A673 (cell line): ENCODE measurements around the gene GMCL2. TPM values are rescaled to one million over a fixed set of nuclear protein-coding genes. Genes with fewer than 3 reads are reported as not detected.

ENCODE experiments used
- BruUV-seq: library from RNA; stranded (reverse); fragments of 400-500 nt; replicated peaks from 2 replicates; lab custom pipeline; 2021; lab: Mats Ljungman, UMichigan
- CTCF ChIA-PET: fragments of 300-600 bp; sonication (Branson Sonifier 250); formaldehyde crosslinking; loops from one replicate; lab custom pipeline; 2022; ENCODE audit warnings: antibody characterized with exemption; lab: Charles Lee
- POLR2A ChIA-PET: fragments of 300-600 bp; sonication (Branson Sonifier 250); formaldehyde crosslinking; loops from one replicate; lab custom pipeline; 2022; ENCODE audit warnings: antibody characterized with exemption; ENCODE audit not compliant: low non-redundant PET; lab: Charles Lee
- DNase-seq: peaks from one replicate; pipeline ENCODE4 v3.0.0-alpha.2; 2015; ENCODE audit warnings: low spot score
- H3K27ac ChIP-seq: fragments of 200-600 bp; sonication (generic); 2 replicates; pipeline ENCODE4 v1.5.1; 2016; ENCODE audit warnings: mixed run types, low read depth, mild to moderate bottlenecking, mixed read lengths, antibody characterized with exemption, low read length; ENCODE audit not compliant: poor library complexity, severe bottlenecking
- H3K27me3 ChIP-seq: fragments of 200-600 bp; sonication (generic); replicated peaks from 2 replicates; pipeline ENCODE4 v1.6.1; 2017; ENCODE audit warnings: mixed run types, low read depth, mild to moderate bottlenecking, mixed read lengths, antibody characterized with exemption, low read length; ENCODE audit not compliant: insufficient read depth, poor library complexity
- H3K36me3 ChIP-seq: fragments of 200-600 bp; sonication (generic); 2 replicates; pipeline ENCODE4 v1.6.1; 2016; ENCODE audit warnings: mixed run types, mild to moderate bottlenecking, mixed read lengths, antibody characterized with exemption, low read length; ENCODE audit not compliant: insufficient read depth, poor library complexity, severe bottlenecking
- H3K4me1 ChIP-seq: fragments of 200-600 bp; sonication (generic); 2 replicates; pipeline ENCODE4 v1.6.1; 2017; ENCODE audit warnings: mixed run types, mild to moderate bottlenecking, mixed read lengths, antibody characterized with exemption, low read length; ENCODE audit not compliant: insufficient read depth, poor library complexity, severe bottlenecking
- H3K4me3 ChIP-seq: fragments of 200-600 bp; sonication (generic); 2 replicates; pipeline ENCODE4 v1.5.1; 2016; ENCODE audit warnings: low read depth, mixed run types, mild to moderate bottlenecking, mixed read lengths, low read length; ENCODE audit not compliant: poor library complexity, severe bottlenecking
- H3K9me3 ChIP-seq: fragments of 200-600 bp; sonication (generic); 2 replicates; pipeline ENCODE4 v1.6.1; 2016; ENCODE audit warnings: mixed run types, low read depth, mild to moderate bottlenecking, mixed read lengths, antibody characterized with exemption, low read length; ENCODE audit not compliant: poor library complexity, severe bottlenecking
- EZH2 ChIP-seq: fragments of 200-600 bp; sonication (generic); IDR thresholded peaks from 2 replicates; pipeline ENCODE4 v1.6.1; 2017; ENCODE audit warnings: borderline replicate concordance, low read depth, mild to moderate bottlenecking, mixed read lengths, antibody characterized with exemption, low read length; ENCODE audit not compliant: poor library complexity, severe bottlenecking
- intact Hi-C: fragments of 100-400 bp; cut with micrococcal nuclease; formaldehyde crosslinking; loops from one replicate; pipeline ENCODE4 v1.10.0; 2022; ENCODE audit not compliant: unreplicated experiment
- total RNA-seq: library from RNA; stranded (reverse); gene quantifications from 2 replicates; pipeline ENCODE4 v1.2.3, GENCODE V29; 2021
- TF ChIP-seq, protein P1 (sequence below): fragments of 300-800, 200-600 bp; sonication (generic); conservative IDR thresholded peaks from 2 replicates; pipeline ENCODE4 v1.5.1; 2017; ENCODE audit warnings: low read depth, mild to moderate bottlenecking, antibody characterized with exemption, low read length, moderate library complexity, mixed read lengths

GMCL2 gene
- total RNA-seq, 1 experiment from 2014 or later: not detected

DNA sequence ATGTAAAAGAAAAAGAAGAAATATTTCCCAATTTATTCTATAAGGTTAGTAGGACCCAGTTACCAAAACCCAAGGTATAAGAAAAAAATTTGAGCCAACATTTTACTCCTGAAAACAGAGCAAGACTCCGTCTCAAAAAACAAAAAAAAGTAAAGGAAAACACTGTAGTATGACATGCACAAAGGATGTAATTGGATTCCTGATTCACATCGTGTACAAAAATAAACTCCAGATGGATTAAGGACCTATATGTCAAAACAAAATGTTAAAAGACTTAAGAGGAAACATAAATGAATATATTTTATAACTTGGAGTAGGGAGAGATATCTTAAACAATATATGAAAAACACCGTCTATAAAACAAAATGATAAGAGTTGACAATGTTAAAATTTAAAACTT lies 31.7 kb upstream of the GMCL2 start:
- Histone ChIP-seq H3K9me3 (no peaks in the 10 kb centered on the region), H3K36me3 (peaks cover 33% of the 10 kb centered on the region), H3K27ac (no peak overlapping the region), H3K27me3 (no peaks in the 10 kb centered on the region), H3K4me1 (peaks cover 10% of the 10 kb centered on the region), H3K4me3 (no peak overlapping the region)
- TF ChIP-seq, protein P1, sequence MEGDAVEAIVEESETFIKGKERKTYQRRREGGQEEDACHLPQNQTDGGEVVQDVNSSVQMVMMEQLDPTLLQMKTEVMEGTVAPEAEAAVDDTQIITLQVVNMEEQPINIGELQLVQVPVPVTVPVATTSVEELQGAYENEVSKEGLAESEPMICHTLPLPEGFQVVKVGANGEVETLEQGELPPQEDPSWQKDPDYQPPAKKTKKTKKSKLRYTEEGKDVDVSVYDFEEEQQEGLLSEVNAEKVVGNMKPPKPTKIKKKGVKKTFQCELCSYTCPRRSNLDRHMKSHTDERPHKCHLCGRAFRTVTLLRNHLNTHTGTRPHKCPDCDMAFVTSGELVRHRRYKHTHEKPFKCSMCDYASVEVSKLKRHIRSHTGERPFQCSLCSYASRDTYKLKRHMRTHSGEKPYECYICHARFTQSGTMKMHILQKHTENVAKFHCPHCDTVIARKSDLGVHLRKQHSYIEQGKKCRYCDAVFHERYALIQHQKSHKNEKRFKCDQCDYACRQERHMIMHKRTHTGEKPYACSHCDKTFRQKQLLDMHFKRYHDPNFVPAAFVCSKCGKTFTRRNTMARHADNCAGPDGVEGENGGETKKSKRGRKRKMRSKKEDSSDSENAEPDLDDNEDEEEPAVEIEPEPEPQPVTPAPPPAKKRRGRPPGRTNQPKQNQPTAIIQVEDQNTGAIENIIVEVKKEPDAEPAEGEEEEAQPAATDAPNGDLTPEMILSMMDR: no peak
- no peak for TF ChIP-seq EZH2
- intact Hi-C loops: no loop called here
- no peak for DNase-seq
- BruUV-seq: no TSS peak
- CTCF ChIA-PET: no interaction called here
- POLR2A ChIA-PET: no interaction called here

DNA sequence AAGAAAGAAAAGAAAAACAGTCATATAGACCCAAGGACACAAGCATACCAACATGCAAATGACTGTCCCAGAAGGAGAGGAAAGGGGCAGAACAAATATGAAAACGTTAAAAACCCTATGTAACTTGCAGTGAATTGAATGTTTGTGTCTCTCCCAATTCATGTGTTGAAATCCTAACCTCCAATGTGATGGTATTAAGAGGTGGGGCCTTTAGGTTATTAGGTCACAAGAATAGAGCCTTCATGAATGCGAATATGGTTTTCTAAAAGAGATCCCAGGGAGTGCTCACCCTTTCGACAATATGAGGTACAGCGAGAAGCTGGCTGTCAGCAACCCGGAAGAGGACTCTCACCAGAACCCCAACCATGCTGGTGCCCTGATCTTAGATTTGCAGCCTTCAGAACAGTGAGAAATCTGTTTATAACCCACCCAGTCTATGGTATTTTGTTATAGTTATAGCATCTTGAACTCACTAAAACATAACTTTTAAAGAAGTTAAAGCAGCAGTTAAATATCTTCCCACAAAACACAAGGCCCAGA lies 31.1 kb upstream of the GMCL2 start:
- no peak for DNase-seq
- H3K4me3 ChIP-seq: no peak overlapping the region
- ChIA-PET CTCF (no interaction called here), POLR2A (no interaction called here)
- H3K9me3 ChIP-seq: no peaks in the 10 kb centered on the region
- peaks cover 38% of the 10 kb centered on the region for H3K36me3 ChIP-seq
- intact Hi-C loops: no loop called here
- H3K27me3 ChIP-seq: no peaks in the 10 kb centered on the region
- no TSS peak for BruUV-seq
- no peak overlapping the region for H3K27ac ChIP-seq
- TF ChIP-seq EZH2: no peak
- H3K4me1 ChIP-seq: peaks cover 10% of the 10 kb centered on the region

DNA sequence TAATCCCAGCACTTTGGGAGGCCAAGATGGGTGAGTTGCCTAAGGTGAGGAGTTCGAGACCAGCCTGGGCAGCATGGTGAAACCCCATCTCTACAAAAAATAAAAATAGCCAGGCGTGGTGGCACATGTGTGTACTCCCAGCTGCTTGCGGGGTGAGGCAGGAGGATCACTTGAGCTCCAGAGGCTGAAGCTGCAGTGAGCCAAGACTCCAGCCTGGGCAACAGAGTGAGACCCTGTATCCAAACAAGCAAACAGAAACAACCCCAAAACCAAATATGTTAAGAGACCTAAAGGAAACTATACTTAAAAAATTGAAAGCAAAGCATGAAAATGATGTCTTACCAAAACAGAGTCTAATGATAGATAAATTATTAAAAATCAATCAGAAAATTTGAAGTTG lies 29.6 kb upstream of the GMCL2 start:
- H3K36me3 ChIP-seq: peaks cover 53% of the 10 kb centered on the region
- no peak overlapping the region for H3K27ac ChIP-seq
- intact Hi-C loops: no loop called here
- ChIA-PET CTCF (no interaction called here), POLR2A (no interaction called here)
- H3K27me3 ChIP-seq: no peaks in the 10 kb centered on the region
- H3K4me1 ChIP-seq: peaks cover 10% of the 10 kb centered on the region
- no peak for TF ChIP-seq EZH2
- TF ChIP-seq, protein P1: no peak
- H3K4me3 ChIP-seq: no peak overlapping the region
- no peaks in the 10 kb centered on the region for H3K9me3 ChIP-seq
- no TSS peak for BruUV-seq
- no peak for DNase-seq

DNA sequence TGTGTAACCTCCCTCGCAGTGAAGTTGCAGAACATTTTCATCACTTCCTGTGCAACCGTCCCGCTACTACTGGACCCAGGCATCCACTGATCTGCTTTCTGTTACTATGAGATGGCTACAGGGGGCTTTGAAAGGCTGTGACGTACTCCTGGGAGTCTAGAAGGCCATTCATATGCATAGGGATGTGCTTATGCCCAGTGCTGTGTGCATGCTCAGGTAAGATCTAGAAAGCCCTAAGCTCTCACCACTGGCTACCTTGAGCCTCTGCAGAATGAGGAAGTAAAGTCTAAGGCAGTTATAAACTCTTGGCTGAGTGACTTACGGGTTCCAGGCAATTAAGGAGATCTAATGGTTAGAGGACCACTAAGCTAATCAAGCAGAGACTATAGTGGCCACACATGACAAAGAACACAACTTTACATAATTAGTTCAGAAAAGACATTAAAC lies 28.9 kb upstream of the GMCL2 start:
- peaks cover 60% of the 10 kb centered on the region for H3K36me3 ChIP-seq
- no TSS peak for BruUV-seq
- intact Hi-C loops: no loop called here
- TF ChIP-seq, protein P1: no peak
- no peak for TF ChIP-seq EZH2
- DNase-seq: no peak
- POLR2A ChIA-PET: no interaction called here
- no peaks in the 10 kb centered on the region for H3K9me3 ChIP-seq
- no peak overlapping the region for H3K4me3 ChIP-seq
- CTCF ChIA-PET: no interaction called here
- no peaks in the 10 kb centered on the region for H3K27me3 ChIP-seq
- peaks cover 10% of the 10 kb centered on the region for H3K4me1 ChIP-seq
- no peak overlapping the region for H3K27ac ChIP-seq
